Measurements from ENCODE around the gene VIM.
"Not testable (repeated sequence)": the region's sequence is repeated elsewhere in the genome, so short reads cannot be mapped to it uniquely, and the experiment has no call there.

VIM gene

GRCh38 chr10:17257466-17258321 is 29.7 kb downstream of the VIM start:
- no peak for DNase-seq

- DNase-seq, result no peak
Observed at GRCh38 chr10:17262502-17262901, 34.5 kb downstream of the VIM start.

- no peak for DNase-seq
Observed at GRCh38 chr10:17263580-17263979, 35.5 kb downstream of the VIM start.

- no peak for DNase-seq
Observed at GRCh38 chr10:17265468-17265867, 37.4 kb downstream of the VIM start.

GRCh38 chr10:17266549-17266948 is 38.5 kb downstream of the VIM start:
- not testable (repeated sequence) for DNase-seq

GRCh38 chr10:17272648-17273047 is 44.6 kb downstream of the VIM start:
- no peak for DNase-seq

GRCh38 chr10:17273403-17273802 is 45.4 kb downstream of the VIM start:
- DNase-seq, result no peak

DNA sequence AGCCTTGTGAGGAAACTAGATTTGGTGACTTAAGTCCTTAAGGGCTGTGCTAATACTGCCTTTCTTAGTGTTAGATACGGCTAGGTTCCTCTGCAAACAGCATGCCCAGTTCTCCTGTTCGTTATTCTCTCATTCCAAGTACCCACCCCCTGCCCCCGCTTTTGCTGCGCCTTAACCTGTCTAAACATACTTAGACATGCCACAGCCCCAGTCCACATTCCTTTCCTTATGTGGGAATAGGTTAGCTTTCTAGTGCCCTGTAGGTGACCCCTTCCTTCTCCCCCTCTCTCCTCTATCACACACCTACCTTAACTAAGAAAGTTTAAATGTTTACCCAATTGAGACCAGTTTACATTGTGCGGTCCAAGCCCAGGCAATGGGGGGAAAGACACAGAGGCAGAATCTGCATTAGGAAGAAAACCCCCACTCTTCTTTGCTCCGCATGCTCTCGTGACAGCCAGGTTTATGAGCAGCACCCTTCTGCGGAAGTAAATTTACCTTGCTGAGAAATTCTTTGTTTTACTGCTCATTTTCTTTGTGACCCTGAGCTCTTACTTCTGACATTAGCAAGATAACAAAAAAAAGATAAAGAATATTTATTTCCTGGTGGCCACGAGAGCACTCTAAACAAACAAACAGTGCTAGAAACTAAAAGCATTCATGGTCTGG is 48.8 kb downstream of the VIM start:
- DNase-seq, result no peak

DNA sequence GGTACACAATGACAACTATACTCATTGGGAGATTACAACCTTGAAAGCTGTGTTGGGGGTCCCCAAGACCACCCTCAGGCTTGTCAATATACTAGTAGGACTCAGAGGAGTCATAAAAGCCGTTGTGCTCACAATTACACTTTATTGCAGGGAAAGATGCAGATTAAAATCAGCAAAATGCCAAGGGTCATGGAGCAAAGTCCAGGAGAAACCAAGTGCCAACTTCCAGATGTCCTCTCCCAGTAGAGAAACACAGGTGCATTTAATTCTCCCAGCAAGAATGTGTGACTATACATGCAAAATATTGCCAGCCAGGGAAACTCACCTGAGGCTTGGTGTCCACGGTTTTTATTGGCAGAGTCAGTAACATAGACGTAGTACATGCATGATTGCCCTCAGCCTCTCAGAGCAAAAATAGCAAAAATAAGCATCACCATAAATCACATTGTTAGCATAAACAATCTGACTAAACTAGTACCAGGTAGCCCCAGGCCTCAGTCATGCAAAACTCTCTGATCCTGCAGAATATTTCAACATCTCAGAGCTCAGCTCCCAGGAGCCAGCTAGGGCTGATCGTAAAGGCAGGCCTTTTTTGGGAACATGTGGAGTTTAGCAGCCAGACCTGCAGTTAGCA is 50.7 kb downstream of the VIM start:
- DNase-seq, result no peak

DNA sequence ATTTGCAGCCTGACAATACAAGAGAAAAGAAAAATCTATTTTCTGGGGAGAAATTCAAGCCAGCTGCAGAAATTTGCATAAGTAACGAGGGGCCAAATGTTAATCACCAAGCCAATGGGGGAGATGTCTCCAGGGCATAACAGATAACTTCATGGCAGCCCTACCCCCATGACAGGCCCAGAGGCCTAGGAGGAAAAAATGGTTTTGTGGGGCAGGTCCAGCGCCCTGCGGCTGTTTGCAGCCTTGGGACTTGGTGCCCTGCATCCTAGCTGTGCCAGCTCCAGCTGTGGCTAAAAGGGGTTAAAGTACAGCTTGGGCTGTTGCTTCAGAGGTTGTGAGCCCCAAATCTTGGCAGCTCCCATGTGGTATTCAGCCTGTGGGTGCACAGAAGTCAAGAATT is 54.3 kb downstream of the VIM start:
- no peak for DNase-seq

DNA sequence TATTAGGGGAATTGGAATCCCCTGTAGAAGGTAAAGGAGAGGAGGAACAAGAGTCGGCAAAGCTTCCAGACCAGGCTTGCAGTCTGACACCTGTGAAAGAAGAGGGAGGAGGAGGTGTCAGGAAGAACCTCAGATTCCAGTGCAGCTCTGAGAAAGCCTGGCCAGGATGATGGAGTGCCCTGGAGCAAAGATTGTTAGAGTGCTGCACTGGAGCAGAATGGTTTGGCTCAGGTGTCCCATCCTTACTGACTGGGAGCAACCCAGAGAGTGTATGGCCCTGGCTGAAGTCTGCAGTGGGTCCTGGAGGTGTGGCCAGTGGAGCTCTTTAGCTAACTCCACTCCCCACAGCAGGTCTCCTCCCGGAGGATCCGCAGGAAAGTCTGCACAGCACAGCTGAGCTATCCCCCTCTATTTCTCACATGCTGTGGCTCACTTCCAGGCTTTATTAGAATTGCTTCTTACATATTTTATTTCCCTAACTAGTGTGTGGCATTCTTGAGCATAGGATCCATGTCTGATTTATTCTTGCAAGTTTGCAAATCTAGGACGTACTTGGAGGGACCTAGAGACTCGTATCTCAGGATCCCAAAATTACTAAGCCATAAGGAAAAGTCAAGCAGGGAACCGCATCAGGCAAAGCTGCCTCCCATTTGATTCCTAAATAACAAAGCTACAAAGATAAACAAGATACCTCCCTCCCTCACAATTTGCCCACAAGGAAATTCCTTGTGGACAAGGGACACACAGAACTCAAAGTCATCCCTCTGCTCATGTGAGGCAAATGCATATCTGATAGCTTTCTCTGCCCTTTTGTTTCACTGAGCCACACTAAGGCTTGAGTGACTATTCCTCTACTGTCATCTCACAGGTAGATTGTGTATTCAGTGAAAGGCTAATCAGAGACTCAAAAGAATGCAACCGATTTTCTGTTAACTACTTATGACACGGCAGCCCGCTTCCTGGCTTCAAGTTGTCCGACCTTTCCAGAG is 58.8 kb downstream of the VIM start:
- no peak for DNase-seq

Measured in SIG-M5 (cell line).